GM19438 (cell line): ENCODE measurements around the gene TAGAP.

ENCODE experiments used
- ATAC-seq: cut with Tn5 transposase; IDR thresholded peaks from one replicate; pipeline ENCODE4 v1.9.1; 2021; ENCODE audit warnings: low read depth; ENCODE audit not compliant: unreplicated experiment

The TAGAP gene

GRCh38 chr6:159071843-159072769 is 27.3 kb upstream of the TAGAP start:
- ATAC-seq, result no peak

GRCh38 chr6:159068904-159069578 is 24.2 kb upstream of the TAGAP start:
- no peak for ATAC-seq

GRCh38 chr6:159067334-159067733 is 22.5 kb upstream of the TAGAP start:
- no peak for ATAC-seq

GRCh38 chr6:159066483-159066882 is 21.7 kb upstream of the TAGAP start:
- ATAC-seq, result no peak

GRCh38 chr6:159065759-159066329 is 21.1 kb upstream of the TAGAP start:
- ATAC-seq, result no peak

- ATAC-seq, result no peak
These were observed 20.3 kb upstream of the TAGAP start for GRCh38 chr6:159065091-159065490.

GRCh38 chr6:159064477-159064876 is 19.7 kb upstream of the TAGAP start:
- no peak for ATAC-seq

GRCh38 chr6:159063549-159063948 is 18.8 kb upstream of the TAGAP start:
- no peak for ATAC-seq

GRCh38 chr6:159062976-159063375 is 18.2 kb upstream of the TAGAP start:
- no peak for ATAC-seq

GRCh38 chr6:159062564-159062945 is 17.8 kb upstream of the TAGAP start:
- ATAC-seq, result peak; percentile 61

- peak; percentile 70 for ATAC-seq
These were observed 17.2 kb upstream of the TAGAP start for GRCh38 chr6:159061805-159062563.

- no peak for ATAC-seq
These were observed 16.4 kb upstream of the TAGAP start for GRCh38 chr6:159061146-159061545.

GRCh38 chr6:159059885-159060506 is 15.2 kb upstream of the TAGAP start:
- no peak for ATAC-seq

- ATAC-seq, result no peak
These were observed 14.3 kb upstream of the TAGAP start for GRCh38 chr6:159059141-159059540.

- no peak for ATAC-seq
These were observed 12.1 kb upstream of the TAGAP start for GRCh38 chr6:159056899-159057298.

- no peak for ATAC-seq
These were observed 11.6 kb upstream of the TAGAP start for GRCh38 chr6:159056432-159056831.

- ATAC-seq, result no peak
These were observed 11.2 kb upstream of the TAGAP start for GRCh38 chr6:159056003-159056402.

- no peak for ATAC-seq
These were observed 9.1 kb upstream of the TAGAP start for GRCh38 chr6:159053781-159054398.

GRCh38 chr6:159052720-159053119 is 7.9 kb upstream of the TAGAP start:
- no peak for ATAC-seq
